HG02970 (cell line): Measurements from ENCODE around the gene ZBTB8OS.
A peak's percentile ranks its signal among the peaks of the same experiment; 100 is the strongest.
"Not testable (repeated sequence)": the region's sequence is repeated elsewhere in the genome, so short reads cannot be mapped to it uniquely, and the experiment has no call there.

ENCODE experiments used
- ATAC-seq: cut with Tn5 transposase; IDR thresholded peaks from one replicate; pipeline ENCODE4 v1.9.1; 2021; ENCODE audit warnings: mild to moderate bottlenecking, moderate library complexity, moderate number of reproducible peaks; ENCODE audit not compliant: unreplicated experiment, low FRiP score

Gene ZBTB8OS

GRCh38 chr1:32651461-32652073 is 1.2 kb upstream of the ZBTB8OS start:
- peak; percentile 19 for ATAC-seq

DNA sequence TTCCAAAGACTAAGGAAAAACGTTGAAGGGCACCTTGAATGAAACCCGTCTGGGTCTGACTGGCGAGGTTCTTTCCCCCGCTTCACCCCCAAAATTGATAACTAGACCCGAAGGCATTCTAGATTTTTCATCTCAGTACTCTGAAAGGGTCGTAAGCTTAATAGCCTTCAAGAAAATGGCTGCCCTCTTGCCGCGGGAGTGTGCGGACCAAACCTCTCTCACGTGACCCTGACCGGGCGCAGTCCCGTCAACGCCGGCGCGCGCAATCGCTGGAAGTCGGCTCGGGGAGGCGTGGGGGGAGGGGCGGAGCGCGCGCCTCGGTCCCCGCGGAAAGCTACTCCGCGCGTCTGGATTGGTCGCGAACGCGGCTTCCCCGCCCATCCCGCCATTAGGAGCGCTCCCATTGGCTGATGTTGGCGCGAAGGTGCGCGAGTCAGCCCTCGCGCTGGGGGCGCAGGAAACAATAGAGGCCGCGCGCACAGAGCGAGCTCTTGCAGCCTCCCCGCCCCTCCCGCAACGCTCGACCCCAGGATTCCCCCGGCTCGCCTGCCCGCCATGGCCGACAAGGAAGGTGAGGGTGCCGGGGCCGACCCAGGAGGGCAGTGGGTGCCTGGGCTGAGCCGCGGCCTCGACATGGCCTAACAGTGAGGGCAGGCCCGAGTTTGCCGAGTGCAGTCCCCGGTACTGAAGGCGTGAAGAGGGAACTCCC is 556 bp upstream of the ZBTB8OS start, which contains the start of gene RBBP4:
Gene RBBP4, plus strand, starts transcription at position 457 of the 709 bp plus-strand sequence. Its CDS starts 99 bp downstream, at position 556.
- peak; percentile 79 for ATAC-seq

GRCh38 chr1:32647308-32648134 is 2.8 kb downstream of the ZBTB8OS start:
- no peak for ATAC-seq

- ATAC-seq: no peak
Measured at GRCh38 chr1:32644426-32644825, 5.9 kb downstream of the ZBTB8OS start.

DNA sequence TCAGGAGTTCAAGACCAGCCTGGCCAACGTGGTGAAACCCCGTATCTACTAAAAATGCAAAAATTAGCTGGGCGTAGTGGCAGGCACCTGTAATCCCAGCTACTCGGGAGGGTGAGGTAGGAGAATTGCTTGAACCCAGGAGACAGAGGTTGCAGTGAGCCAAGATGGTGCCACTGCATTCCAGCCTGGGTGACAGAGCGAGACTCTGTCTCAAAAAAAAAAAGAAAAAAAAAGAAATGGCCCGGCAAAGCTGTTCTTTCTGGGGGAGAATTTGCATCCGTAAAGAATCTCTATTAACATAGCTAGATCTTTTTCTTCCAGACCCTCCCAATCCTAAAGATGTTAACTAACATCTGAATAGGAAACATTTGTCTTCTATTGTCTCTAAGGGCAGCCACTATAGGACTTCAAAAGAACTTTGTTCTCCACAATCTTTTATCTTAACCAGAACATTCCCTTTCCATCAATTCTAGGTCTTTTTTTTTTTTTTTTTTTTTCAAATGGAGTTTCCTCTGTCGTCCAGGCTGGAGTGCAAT is 8.0 kb downstream of the ZBTB8OS start:
- ATAC-seq: not testable (repeated sequence)

- ATAC-seq: no peak
Measured at GRCh38 chr1:32639489-32640075, 10.8 kb downstream of the ZBTB8OS start.

DNA sequence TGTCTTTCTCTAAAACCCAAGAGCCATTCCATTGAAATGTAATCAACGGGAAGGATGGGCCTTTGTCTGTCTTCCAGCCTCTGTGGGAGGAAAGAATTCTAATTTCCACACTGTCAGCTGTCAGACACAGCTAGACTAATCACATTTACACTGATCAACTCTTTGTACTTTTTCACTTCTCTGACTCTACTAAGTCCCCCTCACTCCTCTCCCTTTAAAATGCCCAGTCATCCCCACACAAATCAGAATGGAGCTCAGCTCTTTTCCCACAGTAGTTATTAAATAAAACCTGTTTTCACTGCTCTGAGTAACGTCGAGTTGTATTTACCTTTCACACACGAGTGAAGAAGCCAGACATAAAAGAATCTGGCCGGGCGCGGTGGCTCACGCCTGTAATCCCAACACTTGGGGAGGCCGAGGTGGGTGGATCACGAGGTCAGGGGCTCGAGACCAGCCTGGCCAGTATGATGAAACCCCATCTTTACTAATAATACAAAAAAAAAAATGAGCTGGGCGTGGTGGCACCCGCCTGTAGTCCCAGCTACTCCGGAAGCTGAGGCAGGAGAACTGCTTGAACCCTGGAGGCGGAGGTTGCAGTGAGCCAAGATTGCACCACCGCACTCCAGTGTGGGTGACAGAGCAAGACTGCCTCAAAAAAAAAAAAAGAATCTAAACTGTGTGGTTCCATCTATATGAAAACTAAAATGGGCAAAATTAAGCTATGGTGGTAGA is 13.3 kb downstream of the ZBTB8OS start:
- no peak for ATAC-seq

DNA sequence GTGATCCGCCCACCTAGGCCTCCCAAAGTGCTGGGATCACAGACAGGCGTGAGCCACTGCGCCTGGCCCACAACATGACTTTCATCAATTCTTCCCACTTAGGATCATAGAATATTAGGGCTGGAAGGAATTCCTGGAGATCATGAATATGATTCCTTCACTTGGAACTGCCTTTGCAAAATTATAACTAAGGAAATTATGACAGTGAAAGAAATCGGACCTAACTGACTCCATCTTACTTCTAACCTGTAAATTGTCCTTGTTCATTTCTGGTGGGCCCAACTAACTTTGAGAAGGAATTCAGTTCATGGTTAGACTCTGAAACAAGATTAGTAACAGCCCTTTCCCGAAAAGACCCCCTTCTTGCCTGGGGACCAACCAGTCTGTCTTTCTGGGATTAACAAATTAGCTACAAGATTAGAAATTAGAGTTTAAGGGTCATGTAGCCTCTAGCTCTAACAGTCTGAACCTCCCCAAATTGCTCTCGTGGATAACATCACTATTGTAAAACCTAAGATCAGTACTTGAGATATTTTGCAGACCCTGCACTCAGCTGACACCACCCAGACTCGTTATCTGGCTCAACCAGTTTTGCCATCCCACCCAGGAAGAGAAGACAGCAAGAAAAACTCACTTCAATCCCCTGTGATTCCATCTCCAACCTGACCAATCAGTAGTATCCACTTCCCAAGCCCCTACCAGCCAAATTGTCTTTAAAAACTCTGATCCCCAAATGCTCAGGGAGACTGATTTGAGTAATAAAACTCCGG is 14.7 kb downstream of the ZBTB8OS start:
- no peak for ATAC-seq

- ATAC-seq: no peak
Measured at GRCh38 chr1:32632829-32633228, 17.5 kb downstream of the ZBTB8OS start.

GRCh38 chr1:32630173-32630572 is 20.2 kb downstream of the ZBTB8OS start:
- not testable (repeated sequence) for ATAC-seq

DNA sequence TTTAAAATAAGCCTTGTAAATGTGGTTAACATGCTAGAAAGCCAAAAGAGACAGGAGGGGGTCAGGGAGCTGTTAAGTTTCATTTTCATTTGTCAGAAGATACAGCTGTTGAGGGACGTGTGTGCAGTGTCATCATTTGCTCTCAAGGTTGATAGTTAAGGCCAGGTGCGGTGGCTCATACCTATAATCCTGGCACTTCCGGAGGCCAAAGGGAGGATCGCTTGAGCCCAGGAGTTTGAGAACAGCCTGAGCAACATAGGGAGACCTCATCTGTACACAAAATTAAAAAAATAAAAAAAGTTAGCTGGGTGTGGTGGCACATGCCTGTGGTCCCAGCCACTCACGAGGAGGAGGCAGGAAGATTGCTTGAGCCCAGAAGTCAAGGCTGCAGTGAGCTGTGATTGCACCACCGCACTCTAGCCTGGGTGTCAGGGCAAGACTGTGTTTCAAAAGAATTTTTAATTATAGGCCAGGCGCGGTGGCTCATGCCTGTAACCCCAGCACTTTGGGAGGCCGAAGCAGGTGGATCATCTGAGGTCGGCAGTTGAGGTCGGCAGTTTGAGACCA is 22.7 kb downstream of the ZBTB8OS start:
- ATAC-seq: peak; percentile 67

DNA sequence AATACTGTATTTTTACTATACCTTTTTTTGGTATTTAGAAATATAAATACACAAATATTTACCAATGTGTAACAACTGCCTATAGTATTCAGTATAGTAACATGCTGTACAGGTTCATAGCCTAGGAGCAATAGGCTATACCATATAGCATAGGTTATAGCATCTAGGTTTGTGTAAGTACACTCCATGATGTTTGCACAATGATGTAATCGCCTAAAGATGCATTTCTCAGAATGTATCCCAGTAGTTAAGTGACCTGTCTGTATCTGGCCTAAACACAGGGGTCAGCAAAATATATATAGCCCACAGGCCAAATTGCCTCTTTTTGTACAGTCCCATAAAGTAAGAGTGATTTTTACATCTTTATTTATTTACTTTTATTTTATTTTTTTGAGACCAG is 24.2 kb downstream of the ZBTB8OS start:
- ATAC-seq: no peak

GRCh38 chr1:32623775-32624174 is 26.6 kb downstream of the ZBTB8OS start:
- ATAC-seq: no peak

DNA sequence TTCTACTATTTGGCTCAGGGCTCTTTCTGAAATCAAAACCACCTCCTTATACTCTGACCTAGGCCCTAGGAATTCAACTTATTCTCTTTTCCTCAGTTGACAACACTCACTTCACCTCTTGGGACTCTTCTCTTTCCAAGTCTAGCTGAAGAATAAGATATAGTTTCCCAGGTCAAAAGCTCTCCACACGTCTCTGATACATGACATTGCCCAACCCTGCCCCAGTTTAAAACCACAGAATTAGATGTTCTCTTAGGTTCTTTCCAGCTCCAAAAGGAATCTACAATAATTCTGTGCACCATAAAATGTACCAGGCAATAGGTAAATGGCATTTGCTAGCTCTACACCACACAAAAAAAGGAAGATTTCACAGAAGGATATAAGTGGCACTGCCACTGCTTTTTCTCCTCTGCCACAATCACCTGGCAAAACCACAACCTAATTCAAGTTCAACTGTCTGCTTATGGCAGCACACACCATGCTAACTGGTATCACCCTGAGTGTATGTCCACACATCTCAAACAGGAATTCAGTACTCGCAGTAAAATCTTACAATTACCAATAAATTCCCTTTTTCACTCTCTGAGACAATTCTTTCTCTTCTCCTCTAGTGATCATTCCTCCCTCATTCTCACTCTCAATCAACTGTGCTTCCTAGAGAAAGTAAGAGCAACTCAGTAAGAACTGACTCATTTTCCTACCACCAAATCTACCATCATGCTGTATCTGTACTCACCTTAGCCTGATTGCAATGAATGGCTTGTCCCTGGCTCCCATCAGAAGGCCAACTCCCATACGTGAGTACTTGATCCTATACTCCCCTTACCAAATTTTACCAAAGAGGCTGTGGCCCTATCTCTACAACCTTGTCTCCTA is 27.3 kb downstream of the ZBTB8OS start:
- ATAC-seq: no peak

DNA sequence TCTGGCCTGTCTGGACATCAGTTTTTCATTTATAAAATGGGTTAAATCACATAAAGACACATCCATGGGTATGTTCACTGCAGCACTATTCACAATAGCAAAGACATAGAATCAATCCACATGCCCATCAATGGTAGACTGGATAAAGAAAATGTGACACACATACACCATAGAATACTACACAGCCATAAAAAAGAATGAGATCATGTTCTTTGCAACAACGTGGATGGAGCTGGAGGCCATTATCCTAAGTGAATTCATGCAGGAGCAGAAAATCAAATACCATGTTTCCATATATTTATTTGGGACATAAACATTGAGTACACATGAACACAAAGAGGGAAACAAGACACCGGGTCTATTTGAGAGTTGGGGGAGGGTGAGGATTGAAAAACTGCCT is 28.1 kb downstream of the ZBTB8OS start:
- no peak for ATAC-seq

DNA sequence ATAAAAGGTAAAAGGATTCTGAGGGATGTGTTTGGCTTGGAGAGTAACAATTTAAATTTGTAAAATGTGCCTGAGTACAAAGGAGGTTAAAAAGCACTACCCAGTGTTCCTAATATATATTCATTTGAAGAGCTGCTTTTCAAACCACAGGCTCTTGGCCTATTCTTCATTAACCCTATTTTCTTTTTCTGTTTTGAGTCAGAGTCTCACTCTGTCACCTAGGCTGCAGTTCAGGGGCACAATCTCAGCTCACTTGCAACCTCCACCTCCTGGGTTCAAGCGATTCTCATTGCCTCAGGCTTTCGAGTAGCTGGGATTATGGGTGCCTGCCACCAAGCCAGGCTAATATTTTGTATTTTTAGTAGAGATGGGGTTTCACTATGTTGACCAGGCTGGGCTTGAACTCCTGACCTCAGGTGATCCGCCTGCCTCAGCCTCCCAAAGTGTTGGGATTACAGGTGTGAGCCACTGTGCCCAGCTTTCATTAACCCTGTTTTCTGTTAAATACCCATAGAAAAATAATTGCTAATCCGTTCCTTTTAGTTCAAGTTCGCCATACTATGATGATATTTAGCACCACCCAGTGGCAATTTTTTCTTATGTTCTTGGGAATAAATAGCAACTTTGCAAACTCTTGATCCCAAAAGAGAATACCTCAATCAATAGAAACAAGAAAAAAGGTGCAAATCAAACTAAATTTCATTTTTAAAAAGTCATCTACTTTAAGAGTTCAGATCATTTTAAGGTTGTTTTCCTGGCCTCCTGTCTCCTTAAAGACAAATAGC is 30.5 kb downstream of the ZBTB8OS start:
- ATAC-seq: no peak

DNA sequence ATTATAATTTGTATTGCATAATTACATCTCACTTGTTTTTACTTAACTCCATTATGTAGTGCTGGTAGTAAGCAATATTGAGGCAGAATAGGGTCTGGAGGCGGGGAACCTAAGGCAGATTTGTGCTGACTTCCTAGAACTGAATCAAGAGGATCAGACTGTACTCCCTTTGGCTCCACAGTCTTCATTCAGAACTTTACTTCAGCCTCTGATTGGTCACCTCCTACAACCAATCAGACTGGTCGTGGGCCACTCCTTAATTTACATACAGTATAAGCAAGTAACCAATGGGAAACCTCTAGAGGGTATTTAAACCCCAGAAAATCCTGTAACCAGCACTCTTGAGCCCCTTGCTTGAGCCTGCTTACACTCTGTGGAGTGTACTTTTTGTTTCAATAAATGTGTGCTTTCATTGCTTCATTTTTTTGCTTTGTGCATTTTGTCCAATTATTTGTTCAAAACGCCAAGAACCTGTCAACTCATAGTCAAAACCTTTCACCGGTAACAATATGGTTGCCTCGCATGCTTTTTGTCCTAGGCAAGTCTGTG is 31.6 kb downstream of the ZBTB8OS start:
- ATAC-seq: no peak
